Fibroblast of pulmonary artery (primary cell): ENCODE data around the gene SUPT16H.
A peak's percentile ranks its signal among the peaks of the same experiment; 100 is the strongest.

Experiments used
- DNase-seq: peaks from one replicate; pipeline ENCODE4 v3.0.0-alpha.2; 2010; ENCODE audit warnings: low read depth
- H3K4me3 ChIP-seq: replicated peaks from 2 replicates; pipeline ENCODE4 v1.5.1; 2011; ENCODE audit warnings: low read depth, mild to moderate bottlenecking, control low read depth, low read length, moderate library complexity
- CTCF ChIP-seq: IDR thresholded peaks from 2 replicates; pipeline ENCODE4 v1.5.1; 2011; ENCODE audit warnings: mild to moderate bottlenecking, control low read depth, low read length, inconsistent platforms; ENCODE audit errors: missing control alignments

The SUPT16H gene

DNA sequence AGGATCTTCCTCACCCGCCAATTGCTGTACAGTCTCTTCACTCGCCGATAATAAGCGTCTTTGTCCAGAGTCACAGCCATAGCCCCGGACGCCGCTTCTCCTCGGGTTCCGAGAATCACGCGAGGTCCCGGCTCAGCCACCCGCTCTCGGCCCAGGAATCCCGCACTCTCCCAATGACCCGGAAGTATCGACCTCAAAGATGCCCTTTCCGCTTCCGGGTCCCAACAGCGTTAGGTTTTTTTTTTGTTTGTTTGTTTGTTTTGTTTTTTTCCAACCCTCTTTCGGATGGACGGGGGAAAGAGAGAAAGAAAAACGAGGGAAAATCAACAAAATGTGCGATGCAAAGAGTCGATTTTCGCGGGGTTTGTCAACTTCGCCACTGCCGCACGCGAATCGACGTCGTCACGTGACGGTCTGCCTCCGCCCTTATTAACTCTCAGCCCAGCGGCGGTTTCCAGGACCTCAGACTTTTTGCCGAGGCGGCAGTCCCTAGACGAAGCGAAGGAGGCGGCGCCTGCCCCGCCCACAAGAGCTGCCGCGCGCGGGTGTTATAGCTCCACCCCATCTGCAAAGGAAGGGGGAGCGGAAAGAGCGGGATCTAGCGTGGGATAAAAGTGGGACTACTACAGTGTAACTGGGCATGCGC lies at the start of gene SUPT16H:
SUPT16H (minus strand) TSS at position 172 of the 646 bp plus-strand sequence; CDS start at position 80, 92 bp downstream.
- TF ChIP-seq CTCF = no peak
- DNase-seq = peak; percentile 96
- H3K4me3 ChIP-seq = peak within 1 kb of the TSS; percentile 98

DNA sequence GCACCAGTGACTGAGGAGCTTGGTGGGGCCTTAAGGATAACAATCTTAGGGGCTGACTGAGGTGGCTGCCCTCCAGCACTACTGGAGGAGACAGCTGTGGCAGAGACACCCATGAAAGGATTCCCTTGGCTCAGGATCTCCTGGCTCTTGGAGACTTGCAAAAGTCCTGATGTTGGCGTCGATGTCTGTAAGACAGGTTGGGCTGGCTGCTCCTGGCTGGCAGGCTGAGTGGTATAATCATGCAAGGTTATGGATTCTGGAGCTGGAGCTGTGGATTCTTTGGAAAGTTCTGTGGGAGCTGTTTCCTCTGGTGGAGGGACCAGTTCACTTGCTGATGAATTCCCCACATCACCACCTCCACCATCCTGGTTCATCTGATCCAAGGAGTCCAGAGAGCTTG lies 47.3 kb upstream of the SUPT16H start:
- H3K4me3 ChIP-seq = no peak overlapping the region
- TF ChIP-seq CTCF = no peak
- no peak for DNase-seq

GRCh38 chr14:21428930-21429329 lies 45.1 kb upstream of the SUPT16H start:
- no peak overlapping the region for H3K4me3 ChIP-seq
- no peak for TF ChIP-seq CTCF
- no peak for DNase-seq

DNA sequence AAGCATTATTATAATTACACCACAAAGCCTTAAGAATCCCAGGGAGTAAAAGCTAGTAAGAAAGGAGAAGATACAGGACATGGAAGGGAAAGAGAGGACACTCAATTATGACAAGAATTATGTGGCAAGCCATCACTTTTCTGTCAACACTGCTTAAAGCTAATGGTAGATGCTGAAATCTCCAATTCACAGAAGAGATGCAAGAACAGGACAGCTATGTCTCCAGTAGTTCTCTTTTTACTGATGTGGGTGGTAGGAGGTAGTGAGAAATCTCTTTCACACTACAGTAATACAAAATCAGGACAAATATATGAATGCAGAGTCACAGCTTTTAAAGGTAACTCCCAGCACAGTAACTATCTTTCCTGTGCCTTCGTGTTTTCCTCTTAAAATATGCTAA lies 42.9 kb upstream of the SUPT16H start:
- DNase-seq = no peak
- H3K4me3 ChIP-seq = no peak overlapping the region
- TF ChIP-seq CTCF = no peak

DNA sequence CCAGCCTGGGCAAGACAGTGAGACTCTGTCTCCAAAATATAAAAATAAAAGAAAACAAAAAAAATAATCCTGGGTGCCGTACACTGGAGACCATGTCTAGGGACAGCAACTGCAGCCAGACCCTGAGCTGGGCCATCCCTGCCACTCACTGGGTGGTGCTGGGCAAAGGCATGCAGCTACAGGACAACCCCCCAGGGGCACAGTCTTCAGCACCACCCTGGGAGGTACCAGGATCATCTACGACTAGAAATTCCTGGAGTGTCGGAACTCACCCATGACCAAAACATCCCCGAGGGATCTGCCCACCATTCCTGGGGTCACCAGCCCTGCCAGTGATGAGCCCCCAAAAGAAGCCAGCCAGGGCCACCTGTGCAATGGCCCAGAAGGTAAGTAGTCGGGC lies 35.7 kb upstream of the SUPT16H start:
- no peak for DNase-seq
- H3K4me3 ChIP-seq = no peak overlapping the region
- no peak for TF ChIP-seq CTCF

DNA sequence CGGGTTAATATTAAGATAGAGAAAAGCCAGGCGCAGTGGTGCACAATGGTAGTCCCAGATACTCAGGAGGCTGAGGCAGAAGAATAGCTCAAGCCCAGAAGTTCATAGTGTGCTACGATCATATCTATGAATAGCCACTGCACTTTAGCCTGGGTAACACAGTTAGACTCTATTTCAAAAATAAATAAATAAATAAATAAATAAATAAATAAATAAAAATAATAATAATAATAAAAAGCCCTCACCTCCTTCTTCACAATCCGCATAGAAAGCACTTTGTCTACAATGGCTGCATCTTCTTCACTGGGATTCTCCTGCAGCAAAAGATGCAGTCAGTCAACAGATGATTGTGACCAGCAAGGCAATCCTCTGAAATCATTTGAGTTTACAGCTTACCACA lies 31.5 kb upstream of the SUPT16H start:
- no peak for TF ChIP-seq CTCF
- no peak for DNase-seq
- no peak overlapping the region for H3K4me3 ChIP-seq

DNA sequence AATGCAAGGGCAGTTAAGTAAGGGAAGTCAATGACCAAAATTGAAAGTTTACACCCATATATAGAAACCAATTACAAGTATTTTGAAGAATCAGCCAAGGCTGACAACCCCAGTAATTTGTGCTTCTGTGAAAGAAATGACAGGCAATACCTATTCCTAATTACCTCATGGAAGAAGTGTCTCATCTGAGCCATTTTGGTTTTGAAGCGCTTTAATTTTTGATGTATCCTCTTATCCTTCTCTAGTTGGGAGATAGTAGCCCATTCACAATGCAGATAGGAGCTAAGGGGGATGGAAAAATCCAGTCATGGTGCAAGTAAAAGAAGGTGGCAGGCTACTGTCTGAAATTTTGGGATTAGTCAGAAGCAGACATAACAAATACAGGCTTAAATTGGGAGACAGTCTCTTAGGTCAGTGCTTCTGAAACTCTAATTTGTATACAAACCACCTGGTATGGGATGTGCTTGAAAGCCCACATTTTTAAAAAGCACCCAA lies 30.4 kb upstream of the SUPT16H start:
- TF ChIP-seq CTCF = no peak
- DNase-seq = no peak
- H3K4me3 ChIP-seq = no peak overlapping the region
